Measurements from ENCODE around the gene TSNAX.

Gene TSNAX

GRCh38 chr1:231581859-231582258 is 53.4 kb downstream of the TSNAX start:
- in situ Hi-C loops (cut with HindIII; ENCODE audit: low pct_ligation_motif_present, low sequenced_read_pairs) = no loop called here
- DNase-seq = no peak
- no peaks in the 10 kb centered on the region for H3K36me3 ChIP-seq (replicated peaks)
- H3K27ac ChIP-seq = no peak overlapping the region
- TF ChIP-seq CTCF (IDR thresholded peaks at IDR 0.05; ENCODE audit: low read depth, low read length, missing control alignments) = no peak
- H3K4me3 ChIP-seq (ENCODE audit: low read depth, low read length) = no peak overlapping the region
- no peaks in the 10 kb centered on the region for H3K27me3 ChIP-seq (replicated peaks)

DNA sequence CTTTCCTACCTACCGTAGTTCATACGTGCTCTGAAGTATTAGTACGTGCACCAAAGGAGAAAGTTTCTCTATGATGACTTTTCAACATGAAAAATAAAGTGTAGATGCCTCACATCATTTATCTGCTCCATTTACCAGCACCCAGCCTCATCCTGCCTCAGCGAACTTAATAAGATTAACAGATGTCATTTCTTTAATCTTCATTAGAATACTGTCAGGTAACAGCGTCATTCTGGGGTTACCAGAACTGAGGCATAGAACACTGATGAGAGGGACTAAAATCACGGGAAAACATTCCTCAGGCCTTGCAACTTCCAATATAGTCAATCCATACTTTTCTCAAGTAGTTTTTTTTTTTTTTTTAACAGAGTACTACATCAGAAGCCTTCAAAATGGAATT is 54.9 kb downstream of the TSNAX start:
- TF ChIP-seq CTCF (IDR thresholded peaks at IDR 0.05; ENCODE audit: low read depth, low read length, missing control alignments) = no peak
- no peak for DNase-seq
- Histone ChIP-seq H3K27me3 (replicated peaks) (no peaks in the 10 kb centered on the region), H3K36me3 (replicated peaks) (no peaks in the 10 kb centered on the region), H3K4me3 (ENCODE audit: low read depth, low read length) (no peak overlapping the region), H3K27ac (no peak overlapping the region)
- in situ Hi-C loops (cut with HindIII; ENCODE audit: low pct_ligation_motif_present, low sequenced_read_pairs) = no loop called here

DNA sequence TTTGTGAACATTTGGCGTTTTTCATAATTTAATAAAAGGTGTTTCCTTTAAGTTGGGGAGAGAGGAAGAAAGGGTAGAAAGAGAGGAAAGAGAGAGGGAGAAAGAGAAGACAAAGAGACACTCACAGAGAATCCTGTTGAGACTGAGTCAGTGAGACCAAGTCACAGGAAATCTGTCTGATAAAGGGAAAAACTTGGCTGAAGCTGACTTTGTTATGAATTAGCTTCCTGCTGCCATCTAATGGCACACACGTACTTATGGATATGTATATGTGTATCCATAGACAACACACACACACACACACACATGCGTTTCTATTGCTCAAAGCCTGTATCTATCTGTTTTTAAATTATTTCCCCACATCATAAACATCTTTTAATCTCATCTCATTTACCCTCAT is 55.6 kb downstream of the TSNAX start:
- H3K27ac ChIP-seq = peak overlapping the region; percentile 30
- H3K4me3 ChIP-seq (ENCODE audit: low read depth, low read length) = no peak overlapping the region
- TF ChIP-seq CTCF (IDR thresholded peaks at IDR 0.05; ENCODE audit: low read depth, low read length, missing control alignments) = peak; percentile 39
- H3K36me3 ChIP-seq (replicated peaks) = no peaks in the 10 kb centered on the region
- in situ Hi-C loops (cut with HindIII; ENCODE audit: low pct_ligation_motif_present, low sequenced_read_pairs) = no loop called here
- peak; percentile 85 for DNase-seq
- no peaks in the 10 kb centered on the region for H3K27me3 ChIP-seq (replicated peaks)

DNA sequence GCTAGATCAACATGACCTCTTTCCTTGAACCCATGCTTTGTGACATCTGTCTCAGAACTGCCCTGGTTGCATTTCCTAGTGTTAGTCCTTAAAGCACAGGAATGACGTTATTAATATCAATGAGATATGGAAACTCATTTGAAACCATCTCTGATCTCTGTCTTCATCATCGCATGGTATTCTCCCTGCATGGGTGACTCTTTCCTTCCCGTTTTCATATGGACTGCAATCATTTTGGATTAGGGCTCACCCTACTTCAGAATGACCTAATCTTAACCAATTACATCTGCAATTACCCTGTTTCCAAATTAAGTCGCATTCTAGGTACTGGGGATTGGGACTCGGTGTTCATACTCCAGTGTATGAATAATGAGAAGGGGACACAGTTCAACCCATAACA is 56.5 kb downstream of the TSNAX start:
- H3K36me3 ChIP-seq (replicated peaks) = no peaks in the 10 kb centered on the region
- TF ChIP-seq CTCF (IDR thresholded peaks at IDR 0.05; ENCODE audit: low read depth, low read length, missing control alignments) = no peak
- H3K27ac ChIP-seq = no peak overlapping the region
- DNase-seq = no peak
- no peak overlapping the region for H3K4me3 ChIP-seq (ENCODE audit: low read depth, low read length)
- no peaks in the 10 kb centered on the region for H3K27me3 ChIP-seq (replicated peaks)
- in situ Hi-C loops (cut with HindIII; ENCODE audit: low pct_ligation_motif_present, low sequenced_read_pairs) = no loop called here

DNA sequence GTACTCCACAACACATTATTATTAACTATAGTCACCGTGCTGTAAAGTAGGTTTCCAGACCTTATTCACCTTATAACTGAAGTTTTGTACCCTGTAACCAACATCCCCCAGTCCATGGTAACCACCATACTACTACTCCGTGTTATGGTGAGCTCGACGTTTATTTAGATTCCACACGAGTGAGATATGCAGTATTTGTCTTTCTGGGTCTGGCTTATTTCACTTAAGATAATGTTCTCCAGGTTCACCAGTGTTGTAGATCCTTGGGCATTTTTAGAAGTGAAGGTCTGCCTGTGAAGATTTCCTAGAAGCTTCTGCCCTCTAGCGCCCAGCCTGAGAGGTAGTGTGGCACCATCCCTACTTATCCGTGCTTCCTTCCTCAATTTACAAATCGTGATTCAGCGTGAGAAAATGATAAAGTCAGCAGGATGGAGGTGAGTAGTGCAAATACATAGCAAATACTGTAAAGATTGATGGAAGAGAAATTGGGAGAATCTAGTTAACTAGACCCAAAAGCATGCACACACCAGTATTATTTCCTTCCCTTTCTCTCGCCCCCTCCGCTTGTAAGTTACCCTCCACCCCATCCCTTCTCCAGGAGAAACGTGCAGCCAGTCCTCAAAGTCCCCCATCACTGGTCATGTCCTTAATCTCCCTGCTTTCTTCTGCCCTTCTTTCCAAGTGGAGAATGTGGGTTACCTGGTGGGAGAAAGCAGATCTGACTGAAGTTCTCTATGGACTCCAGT is 62.2 kb downstream of the TSNAX start:
- TF ChIP-seq CTCF (IDR thresholded peaks at IDR 0.05; ENCODE audit: low read depth, low read length, missing control alignments) = peak; percentile 87
- Histone ChIP-seq H3K36me3 (replicated peaks) (no peaks in the 10 kb centered on the region), H3K27ac (no peak overlapping the region), H3K27me3 (replicated peaks) (no peaks in the 10 kb centered on the region), H3K4me3 (ENCODE audit: low read depth, low read length) (no peak overlapping the region)
- in situ Hi-C loops (cut with HindIII; ENCODE audit: low pct_ligation_motif_present, low sequenced_read_pairs) = no loop called here
- DNase-seq = peak; percentile 64

DNA sequence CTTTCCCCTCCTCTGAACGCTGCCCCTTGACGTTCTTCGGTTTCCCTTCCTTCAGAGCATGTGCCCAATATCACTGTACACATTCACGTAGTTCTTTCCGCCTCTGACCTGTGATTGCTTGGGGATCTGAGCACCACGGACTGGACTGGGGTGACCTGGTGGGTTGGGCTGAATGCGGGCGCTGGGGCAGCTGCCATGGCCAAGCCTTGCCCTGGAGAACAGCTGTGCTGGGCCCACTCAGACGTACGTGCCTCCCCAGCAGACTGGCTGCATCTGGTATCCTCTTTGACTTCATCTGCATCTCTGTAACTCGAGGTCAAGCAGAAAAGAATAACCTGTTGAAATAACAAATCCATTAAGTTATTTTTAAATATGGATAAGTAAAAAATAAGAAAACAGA is 63.0 kb downstream of the TSNAX start:
- TF ChIP-seq CTCF (IDR thresholded peaks at IDR 0.05; ENCODE audit: low read depth, low read length, missing control alignments) = no peak
- H3K4me3 ChIP-seq (ENCODE audit: low read depth, low read length) = no peak overlapping the region
- DNase-seq = no peak
- no peak overlapping the region for H3K27ac ChIP-seq
- in situ Hi-C loops (cut with HindIII; ENCODE audit: low pct_ligation_motif_present, low sequenced_read_pairs) = no loop called here
- no peaks in the 10 kb centered on the region for H3K27me3 ChIP-seq (replicated peaks)
- H3K36me3 ChIP-seq (replicated peaks) = no peaks in the 10 kb centered on the region
